RWPE2 (cell line): ENCODE measurements around the gene GAS2L1.

Experiments
- ATAC-seq: fragments of 200-7000 bp; cut with Tn5 transposase; 3 replicates; pipeline ENCODE4 v1.9.1; 2021; ENCODE audit warnings: low read depth
- DNase-seq: peaks from one replicate; pipeline ENCODE4 v3.0.0-alpha.2; 2020; ENCODE audit warnings: low spot score
- H3K27ac ChIP-seq: fragments of 450-650 bp; 2 replicates; pipeline ENCODE4 v1.5.1; 2017; ENCODE audit warnings: mild to moderate bottlenecking; ENCODE audit not compliant: poor library complexity, severe bottlenecking
- H3K27me3 ChIP-seq: fragments of 250-450 bp; sonication (Bioruptor Pico); 2 replicates; pipeline ENCODE4 v1.5.1; 2021; ENCODE audit warnings: mild to moderate bottlenecking, moderate library complexity; ENCODE audit not compliant: insufficient read depth, poor library complexity, severe bottlenecking
- H3K36me3 ChIP-seq: fragments of 250-450 bp; sonication (Bioruptor Pico); 2 replicates; pipeline ENCODE4 v1.5.1; 2020; ENCODE audit warnings: low read depth, mild to moderate bottlenecking, moderate library complexity
- H3K4me1 ChIP-seq: fragments of 250-450 bp; sonication (Bioruptor Pico); 2 replicates; pipeline ENCODE4 v1.5.1; 2021; ENCODE audit warnings: mild to moderate bottlenecking, moderate library complexity; ENCODE audit not compliant: insufficient read depth, poor library complexity, severe bottlenecking
- H3K4me3 ChIP-seq: fragments of 250-450 bp; sonication (Bioruptor Pico); 2 replicates; pipeline ENCODE4 v1.5.1; 2021; ENCODE audit warnings: mild to moderate bottlenecking, moderate library complexity; ENCODE audit not compliant: severe bottlenecking
- H3K9me3 ChIP-seq: fragments of 250-450 bp; sonication (Bioruptor Pico); 2 replicates; pipeline ENCODE4 v1.5.1; 2021; ENCODE audit warnings: mild to moderate bottlenecking, moderate library complexity; ENCODE audit not compliant: severe bottlenecking
- TF ChIP-seq, protein P1 (sequence below): fragments of 450-650 bp; IDR thresholded peaks from one replicate; pipeline ENCODE4 v1.5.1; 2017; ENCODE audit warnings: mild to moderate bottlenecking, moderate library complexity; ENCODE audit not compliant: poor library complexity, severe bottlenecking

GAS2L1 gene

DNA sequence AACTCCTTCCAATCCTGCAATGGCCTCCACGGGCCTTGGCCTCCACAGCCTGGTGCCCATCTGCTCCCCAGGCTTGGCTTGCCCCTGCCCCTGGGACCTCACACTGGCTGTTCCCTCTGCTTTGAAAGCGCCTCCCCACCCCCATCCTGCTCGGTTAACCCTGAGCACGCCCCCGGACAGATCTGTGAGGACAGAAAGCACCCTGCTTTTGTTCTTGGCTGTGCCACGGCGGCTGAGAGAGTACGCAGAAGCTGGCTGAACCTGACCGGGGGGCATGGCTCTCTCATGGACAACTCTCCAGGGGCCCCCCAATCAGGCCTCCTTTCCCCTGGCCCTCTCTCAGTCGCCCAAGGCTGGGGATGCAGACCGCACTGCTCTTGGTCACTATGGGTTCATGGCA, 29.2 kb downstream of the GAS2L1 start:
- TF ChIP-seq, protein P1, sequence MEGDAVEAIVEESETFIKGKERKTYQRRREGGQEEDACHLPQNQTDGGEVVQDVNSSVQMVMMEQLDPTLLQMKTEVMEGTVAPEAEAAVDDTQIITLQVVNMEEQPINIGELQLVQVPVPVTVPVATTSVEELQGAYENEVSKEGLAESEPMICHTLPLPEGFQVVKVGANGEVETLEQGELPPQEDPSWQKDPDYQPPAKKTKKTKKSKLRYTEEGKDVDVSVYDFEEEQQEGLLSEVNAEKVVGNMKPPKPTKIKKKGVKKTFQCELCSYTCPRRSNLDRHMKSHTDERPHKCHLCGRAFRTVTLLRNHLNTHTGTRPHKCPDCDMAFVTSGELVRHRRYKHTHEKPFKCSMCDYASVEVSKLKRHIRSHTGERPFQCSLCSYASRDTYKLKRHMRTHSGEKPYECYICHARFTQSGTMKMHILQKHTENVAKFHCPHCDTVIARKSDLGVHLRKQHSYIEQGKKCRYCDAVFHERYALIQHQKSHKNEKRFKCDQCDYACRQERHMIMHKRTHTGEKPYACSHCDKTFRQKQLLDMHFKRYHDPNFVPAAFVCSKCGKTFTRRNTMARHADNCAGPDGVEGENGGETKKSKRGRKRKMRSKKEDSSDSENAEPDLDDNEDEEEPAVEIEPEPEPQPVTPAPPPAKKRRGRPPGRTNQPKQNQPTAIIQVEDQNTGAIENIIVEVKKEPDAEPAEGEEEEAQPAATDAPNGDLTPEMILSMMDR: no peak
- peaks cover 45% of the 10 kb centered on the region for H3K36me3 ChIP-seq
- no peak for ATAC-seq
- H3K4me3 ChIP-seq: no peak overlapping the region
- H3K27ac ChIP-seq: no peak overlapping the region
- H3K27me3 ChIP-seq: no peaks in the 10 kb centered on the region
- H3K9me3 ChIP-seq: no peaks in the 10 kb centered on the region
- no peak for DNase-seq
- H3K4me1 ChIP-seq: peaks cover 7% of the 10 kb centered on the region

DNA sequence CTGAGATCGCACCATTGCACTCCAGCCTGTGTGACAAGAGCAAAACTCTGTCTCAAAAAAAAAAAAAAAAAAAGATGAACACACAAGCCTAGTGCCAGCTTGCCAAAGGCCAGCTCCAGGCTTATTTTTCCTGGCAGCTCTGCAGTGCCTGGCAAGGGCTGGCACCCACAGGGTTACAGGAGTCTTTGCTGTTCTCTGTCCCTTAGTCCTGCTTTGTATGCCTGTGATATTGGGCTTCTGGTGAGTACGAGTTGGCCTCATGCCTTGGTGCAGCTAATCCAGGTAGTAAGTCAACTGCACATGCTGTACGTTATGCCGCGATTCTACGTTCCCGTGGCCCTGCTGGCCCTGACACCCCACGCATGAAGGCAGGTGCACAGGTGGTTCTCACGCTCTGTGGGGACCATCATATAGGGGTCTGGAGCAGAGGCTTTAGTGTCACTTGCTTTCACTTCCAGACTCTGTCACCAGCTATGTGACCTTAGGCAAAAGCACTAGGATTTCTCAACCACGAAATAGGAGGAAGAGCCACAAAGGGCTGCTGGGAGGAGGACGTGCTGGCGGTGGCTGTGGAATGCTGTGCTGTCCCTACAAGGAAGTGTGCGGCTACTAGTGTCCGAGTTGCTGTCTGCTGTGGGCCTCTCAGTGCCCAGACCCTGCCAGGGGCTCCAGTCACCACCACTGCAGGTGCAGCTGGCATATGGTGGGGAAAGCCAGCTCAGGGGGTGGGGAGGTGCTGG, 30.5 kb downstream of the GAS2L1 start:
- Histone ChIP-seq H3K27ac (no peak overlapping the region), H3K36me3 (peaks cover 53% of the 10 kb centered on the region), H3K4me3 (no peak overlapping the region), H3K4me1 (peaks cover 7% of the 10 kb centered on the region), H3K27me3 (no peaks in the 10 kb centered on the region), H3K9me3 (no peaks in the 10 kb centered on the region)
- TF ChIP-seq, protein P1: no peak
- DNase-seq: no peak
- ATAC-seq: no peak

DNA sequence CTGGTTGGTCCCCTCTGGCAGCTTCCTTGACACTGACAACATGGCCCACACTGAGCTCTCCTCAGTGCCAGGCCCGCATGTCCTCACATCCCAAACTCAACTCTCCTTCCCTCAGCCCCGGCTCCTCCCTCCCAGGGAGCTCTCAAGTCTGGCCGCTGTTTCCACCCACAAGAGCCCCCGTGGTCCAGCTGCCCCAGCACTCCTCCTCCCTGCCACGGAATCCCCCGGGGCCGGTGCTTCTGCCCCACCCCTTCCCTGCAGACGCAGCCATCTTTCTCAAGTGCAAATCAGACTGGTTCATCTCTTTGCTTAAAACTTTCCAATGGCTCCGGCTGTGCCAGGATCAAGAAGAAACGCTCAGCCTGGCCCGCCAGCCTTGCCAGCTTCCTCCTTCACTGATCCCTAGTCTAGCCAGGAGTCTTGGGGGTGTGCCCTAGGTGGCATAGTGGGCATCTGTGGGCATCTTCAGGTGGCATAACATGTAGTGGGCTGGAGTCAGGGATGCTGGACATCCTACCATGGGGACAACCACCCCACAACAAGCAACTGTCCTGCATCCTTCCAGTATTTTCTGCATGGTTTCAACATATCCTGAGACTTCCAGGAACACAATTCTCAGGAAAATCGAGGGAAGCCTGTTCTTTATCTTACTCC, 31.3 kb downstream of the GAS2L1 start:
- H3K36me3 ChIP-seq: peaks cover 57% of the 10 kb centered on the region
- ATAC-seq: no peak
- peaks cover 7% of the 10 kb centered on the region for H3K4me1 ChIP-seq
- TF ChIP-seq, protein P1: no peak
- no peak for DNase-seq
- no peak overlapping the region for H3K4me3 ChIP-seq
- H3K9me3 ChIP-seq: no peaks in the 10 kb centered on the region
- no peaks in the 10 kb centered on the region for H3K27me3 ChIP-seq
- no peak overlapping the region for H3K27ac ChIP-seq

DNA sequence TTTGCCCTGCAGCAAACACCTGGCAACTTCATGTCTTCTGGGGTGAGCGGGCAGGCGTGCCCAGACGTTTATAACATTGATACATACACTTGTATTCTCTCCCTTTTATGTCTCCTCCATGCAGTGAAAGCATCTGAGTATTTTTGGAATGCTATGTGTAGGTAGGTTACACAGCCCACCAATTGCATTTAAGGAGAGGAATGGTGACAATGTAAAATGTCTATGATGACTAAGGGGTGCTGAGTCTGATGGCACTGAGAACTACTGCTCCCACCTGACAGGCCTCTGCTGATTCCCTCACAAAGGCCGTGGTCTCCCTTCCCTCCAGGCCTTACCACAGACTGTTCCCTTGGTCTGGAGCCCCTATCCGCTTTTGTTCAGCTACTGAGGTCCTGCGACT, 31.9 kb downstream of the GAS2L1 start:
- DNase-seq (no peak), ATAC-seq (no peak)
- H3K27ac ChIP-seq: no peak overlapping the region

More for the DNA sequence above, 31.9 kb downstream of the GAS2L1 start:
- H3K27me3 ChIP-seq: no peaks in the 10 kb centered on the region
- H3K9me3 ChIP-seq: no peaks in the 10 kb centered on the region
- TF ChIP-seq, protein P1: no peak
- H3K4me1 ChIP-seq: peaks cover 14% of the 10 kb centered on the region
- peaks cover 55% of the 10 kb centered on the region for H3K36me3 ChIP-seq
- no peak overlapping the region for H3K4me3 ChIP-seq
